ENCODE data around the gene C3AR1.
"Not testable (repeated sequence)": the region's sequence is repeated elsewhere in the genome, so short reads cannot be mapped to it uniquely, and the experiment has no call there.

The C3AR1 gene

DNA sequence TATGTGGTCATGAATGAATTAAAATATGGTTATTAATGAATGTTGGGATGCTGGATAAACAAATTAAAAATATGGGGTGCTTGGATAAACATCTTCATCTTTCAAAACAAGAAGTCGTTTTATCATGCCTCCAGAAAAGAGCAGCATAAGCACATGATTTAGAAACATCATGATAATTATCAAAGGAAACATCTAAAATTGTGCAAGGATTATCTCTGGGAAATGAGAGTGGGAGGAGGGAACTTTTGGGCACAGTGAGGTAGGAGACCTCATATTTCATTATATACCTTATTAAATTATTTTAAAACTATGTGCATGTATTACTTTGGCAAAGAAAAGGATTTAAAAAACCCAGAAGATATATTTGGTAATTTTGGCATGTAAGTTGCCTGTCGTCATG lies 8.9 kb downstream of the C3AR1 start:
- DNase-seq: no peak

DNA sequence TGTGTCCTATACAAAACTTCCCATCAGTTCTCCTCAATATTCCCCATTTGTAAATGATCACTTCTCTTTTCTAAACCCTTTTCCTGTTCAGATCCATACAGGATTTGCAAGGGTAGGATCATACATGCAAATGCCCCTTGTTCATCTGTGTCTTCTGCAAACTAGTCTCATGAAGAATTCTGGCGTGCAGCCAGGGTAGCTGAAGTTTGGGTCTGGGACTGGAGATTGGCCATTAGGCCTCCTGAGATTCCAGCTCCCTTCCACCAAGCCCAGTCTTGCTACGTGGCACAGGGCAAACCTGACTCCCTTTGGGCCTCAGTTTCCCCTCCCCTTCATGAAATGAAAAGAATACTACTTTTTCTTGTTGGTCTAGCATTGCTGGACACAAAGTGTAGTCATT lies 11.3 kb downstream of the C3AR1 start:
- no peak for DNase-seq

DNA sequence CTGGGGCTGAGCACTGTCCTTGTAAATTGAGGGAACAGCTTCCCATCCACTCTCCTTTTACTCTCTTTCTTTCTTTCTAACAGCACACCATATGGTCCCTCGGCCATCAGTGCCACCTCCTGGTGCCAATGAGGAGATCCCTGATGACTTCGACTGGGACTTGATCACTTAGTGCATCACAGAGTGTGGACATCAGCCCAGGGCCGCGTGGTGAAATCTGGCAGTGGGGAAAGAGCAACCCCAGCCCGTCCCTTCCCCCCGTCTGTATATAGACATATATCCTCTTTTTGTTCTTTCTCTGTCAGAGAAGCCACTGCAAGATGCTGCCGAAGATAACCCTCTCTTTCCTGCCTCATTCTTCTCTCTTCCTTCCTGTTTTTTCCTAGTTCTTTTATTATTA lies 13.5 kb downstream of the C3AR1 start:
- no peak for DNase-seq

DNA sequence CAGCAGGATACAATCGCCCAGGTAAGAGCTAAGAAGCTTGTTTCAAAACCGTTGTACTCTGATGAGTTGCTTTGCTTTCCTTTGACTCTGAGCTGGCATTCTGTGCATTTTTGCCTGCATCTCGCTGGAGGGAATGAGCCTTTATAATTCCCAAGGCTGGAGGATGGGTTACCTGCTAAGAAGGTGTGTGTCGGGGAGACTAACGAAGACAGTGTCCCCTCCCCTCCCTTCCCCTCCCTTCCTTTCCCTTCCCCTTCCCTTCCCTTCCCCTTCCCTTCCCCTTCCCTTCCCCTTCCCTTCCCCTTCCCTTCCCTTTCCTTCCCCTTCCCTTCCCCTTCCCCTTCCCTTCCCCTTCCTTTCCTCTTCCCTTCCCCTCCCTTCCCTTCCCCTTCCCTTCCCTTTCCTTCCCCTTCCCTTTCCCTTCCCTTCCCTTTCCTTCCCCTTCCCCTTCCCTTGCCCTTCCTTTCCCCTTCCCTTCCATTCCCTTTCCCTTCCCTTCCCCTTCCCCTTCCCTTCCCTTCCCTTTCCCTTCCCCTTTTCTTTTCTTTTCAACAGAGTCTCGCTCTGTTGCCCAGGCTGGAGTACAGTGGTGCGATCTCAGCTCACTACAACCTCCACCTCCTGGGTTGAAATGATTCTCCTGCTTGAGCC lies 15.4 kb downstream of the C3AR1 start:
- DNase-seq: no peak

DNA sequence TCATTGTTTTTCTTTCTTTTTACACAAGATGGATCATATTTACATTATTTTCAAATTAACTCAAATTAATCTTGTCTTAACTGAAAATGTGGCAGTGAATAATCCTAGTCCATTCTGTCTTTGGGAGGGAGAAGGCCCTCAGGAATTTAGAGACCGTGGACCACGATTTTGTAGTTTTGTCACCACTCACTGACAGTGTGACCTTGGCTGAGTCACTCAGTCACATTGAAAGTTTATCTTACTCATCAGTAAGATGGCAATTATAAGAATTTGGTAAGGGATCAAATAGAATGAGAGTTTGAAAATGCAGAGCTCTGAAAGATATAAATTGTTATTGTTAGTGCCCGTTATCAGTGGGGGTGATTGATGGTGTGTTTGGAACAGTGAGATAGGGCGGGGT lies 17.3 kb downstream of the C3AR1 start:
- DNase-seq: no peak

DNA sequence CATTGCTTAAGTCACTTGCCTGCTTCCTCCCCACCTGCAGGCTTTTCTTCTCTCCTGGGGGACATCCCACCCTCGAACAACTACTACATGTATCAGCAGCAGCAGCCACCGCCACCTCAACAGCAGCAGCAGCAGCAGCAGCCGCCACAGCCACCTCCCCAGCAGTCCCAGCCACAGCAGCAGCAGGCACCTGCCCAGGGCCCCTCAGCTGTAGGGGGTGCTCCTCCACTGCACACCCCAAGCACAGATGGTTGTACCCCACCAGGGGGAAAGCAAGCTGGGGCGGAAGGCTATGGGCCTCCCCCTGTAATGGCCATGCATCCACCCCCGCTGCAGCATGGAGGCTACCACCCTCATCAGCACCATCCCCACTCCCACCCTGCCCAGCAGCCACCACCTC lies 18.3 kb downstream of the C3AR1 start:
- no peak for DNase-seq

DNA sequence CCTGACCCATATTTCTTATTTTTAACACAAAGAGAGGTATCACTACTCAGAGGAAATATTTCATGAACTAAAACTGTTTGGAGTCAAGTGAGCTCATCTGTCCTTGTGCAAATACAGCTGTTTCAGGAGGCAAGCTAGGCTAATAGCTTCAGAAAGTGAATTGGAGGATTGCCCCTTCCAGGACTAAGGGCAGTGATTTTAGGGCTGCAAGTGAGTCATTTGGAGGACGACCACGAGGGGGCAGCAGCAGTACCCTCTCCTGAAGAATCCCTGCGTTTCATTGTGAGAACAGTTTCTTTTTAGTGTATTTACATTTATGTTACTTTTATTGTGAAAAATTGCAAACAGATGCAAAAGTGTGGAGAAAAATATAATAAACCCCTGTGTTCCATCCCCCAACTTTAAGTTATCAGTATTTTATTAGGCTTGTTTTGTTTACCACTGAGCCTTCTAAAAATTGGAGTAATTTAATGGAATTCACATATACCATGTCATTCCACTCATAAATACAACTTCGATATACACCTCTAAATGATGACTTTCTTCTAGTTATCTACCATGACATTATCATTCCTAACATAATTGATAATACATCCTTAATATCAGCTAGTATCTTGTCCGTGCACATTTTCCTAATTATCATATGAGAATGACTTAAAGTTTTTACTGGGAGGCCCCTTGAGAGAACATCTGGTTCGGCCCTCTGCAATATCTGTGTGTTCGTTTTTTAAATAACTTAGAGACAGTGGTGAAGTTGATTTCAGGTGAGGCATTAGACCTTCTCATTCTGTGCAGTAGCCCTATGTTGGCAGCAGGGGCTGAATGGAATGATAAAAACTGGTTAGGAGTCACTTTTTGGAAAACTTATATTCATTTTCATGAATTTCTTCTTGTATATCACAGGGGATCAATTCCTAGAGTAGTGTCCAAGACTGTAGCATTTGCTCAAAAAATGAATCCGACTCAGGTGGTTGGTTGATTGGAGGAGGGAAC lies 19.9 kb downstream of the C3AR1 start:
- DNase-seq: peak; percentile 70

DNA sequence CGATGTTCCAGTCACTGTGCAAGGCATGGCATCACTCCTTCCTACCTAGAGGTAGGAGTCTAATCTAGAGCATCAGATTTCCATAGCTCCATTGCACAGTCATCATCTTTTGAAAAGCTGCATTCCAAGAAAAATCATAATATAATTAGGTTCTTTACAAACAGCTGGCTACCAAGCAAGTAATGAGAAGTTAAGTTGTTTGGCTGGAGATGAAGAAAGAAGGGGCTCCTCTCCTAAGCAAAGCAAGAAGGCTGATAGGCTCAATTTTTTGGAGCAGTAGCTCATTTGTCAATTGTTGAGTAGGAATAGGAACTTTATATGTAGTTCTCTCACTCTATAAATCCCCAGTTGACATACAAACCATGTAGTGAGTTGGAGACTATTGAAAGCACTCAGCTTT lies 25.4 kb downstream of the C3AR1 start:
- no peak for DNase-seq

DNA sequence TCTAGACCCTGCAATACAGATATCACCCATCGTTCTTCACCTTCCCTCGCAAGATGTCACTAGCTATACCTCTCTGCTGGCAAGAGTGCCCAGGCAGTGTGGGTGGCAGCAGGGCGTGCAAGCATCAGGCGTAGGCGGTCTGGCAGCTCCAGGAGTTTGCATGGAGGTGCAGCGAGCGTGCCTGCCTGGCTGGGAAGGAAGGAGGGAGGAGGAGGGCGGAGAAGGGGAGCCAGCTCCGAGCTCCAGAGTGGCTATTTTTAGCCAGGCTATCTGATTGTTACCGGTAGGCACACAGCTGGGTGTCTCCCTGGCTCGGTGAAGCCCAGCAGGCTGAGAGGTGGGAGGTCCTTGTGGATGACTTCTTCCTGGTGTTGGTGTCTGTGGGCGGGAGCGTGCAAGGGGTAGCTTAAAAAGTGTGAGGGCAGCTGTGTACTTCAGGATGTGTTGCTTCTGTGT lies 27.5 kb downstream of the C3AR1 start:
- no peak for DNase-seq

DNA sequence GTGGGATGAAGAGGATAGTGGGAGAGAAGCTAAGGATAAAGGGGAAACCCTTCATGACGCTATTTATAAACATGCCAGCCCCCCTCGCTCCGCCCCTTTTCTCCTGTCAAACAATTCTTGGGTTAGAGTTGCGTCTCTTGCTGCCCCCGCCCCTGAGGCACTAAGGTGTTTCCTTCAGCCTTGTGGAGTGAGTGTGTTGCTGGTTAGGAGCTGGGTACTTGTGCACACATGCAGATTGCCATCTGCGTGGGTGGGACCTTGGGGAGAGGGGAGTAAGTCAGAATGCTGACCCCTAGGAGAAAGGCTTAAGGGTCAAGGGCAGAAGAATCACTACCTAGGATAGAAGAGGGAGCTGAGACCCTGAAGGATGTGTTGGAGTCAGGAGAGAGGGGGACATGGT lies 28.2 kb downstream of the C3AR1 start:
- DNase-seq: no peak

DNA sequence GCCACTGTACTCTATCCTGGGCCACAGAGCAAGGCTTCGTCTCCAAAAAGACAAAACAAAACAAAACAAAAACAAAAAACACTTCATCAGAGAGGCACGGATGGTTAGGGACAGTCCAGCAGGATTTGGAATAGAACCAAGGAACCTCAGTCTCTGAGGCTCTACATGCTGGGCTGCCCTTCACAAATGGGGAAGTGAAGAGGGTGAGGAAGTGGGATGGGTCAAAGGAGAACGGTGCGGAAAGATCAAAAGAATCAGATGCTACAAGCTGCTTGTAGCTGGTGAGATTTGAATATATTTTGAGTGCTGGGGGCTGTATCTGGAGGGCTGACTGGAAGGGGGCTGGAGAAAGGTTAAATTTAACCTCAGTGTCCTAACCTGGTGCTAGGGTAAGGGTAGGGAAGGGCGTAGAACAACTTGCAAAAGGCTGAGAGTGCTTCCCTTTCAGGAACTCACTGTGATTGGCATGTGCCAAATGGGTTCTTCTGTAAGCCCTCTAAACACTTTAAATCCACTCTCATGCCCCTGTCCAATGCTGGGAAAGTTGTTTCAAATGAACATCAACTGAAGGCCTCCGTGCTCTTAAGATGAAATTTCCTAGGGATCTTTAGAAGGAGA lies 29.0 kb downstream of the C3AR1 start:
- DNase-seq: no peak

DNA sequence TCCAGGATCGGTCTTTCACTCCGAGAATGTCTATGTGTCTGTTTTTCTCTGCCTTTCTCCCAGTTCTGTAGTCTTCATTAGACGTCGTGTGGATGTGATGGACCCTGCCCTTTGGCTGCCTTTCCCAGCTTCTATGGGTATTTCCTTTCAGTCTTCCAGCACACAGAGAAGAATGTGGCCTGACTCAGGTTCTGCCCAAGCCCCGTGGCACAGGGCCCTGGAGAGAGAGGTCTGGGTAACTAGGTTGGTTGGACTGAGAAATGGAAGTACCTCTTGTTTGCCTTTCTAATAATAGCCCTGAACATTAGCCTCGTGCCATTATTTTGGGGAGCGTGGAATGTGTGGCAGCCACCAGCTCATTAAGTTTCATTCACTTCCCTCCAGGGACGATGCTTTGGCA lies 29.8 kb downstream of the C3AR1 start:
- no peak for DNase-seq

DNA sequence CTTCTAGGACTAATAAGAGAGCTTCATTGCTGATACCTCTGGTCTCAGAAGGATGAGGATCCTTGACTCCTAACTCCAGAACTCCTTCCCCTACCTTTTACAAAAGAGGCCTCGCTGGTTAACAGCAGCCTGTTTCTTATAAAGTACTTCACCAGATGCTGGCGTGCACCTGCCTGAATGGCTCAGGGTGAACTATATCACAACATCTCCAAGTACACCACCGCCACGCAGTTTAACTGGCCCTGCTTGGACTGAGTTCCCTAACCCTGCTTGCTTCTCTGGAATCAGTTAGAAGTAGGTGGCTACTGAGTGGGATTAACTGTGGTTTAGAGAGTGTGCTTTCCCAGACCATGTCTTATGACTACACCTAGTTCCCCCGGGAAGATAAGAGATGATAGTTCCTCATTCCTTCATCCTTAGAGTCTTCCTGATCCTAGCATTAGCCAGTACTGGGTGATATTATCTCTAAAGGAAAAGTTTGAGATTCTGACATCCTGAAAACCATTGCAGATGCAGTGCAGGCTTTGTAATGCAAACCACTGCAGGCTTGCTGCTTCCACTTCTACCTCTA lies 30.6 kb downstream of the C3AR1 start:
- no peak for DNase-seq

DNA sequence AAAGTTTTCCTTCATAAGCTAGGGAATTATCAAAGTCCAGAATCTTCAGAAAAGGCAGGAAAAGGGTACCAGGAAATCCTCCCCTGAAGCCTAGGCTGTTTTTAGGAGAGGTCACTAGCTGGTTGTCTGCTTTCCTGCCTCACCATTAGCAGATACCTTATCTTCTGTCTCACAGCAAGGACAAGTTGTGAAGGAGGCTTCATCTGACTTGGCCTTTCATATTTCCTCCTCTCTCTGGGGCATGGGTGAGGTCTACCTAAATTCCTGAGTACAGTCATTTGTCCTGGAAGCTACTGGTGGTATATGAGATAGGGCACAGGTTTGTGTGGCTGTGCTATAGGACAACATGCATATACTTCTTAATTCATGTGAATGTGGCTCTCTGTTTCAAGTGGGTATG lies 31.4 kb downstream of the C3AR1 start:
- DNase-seq: no peak

DNA sequence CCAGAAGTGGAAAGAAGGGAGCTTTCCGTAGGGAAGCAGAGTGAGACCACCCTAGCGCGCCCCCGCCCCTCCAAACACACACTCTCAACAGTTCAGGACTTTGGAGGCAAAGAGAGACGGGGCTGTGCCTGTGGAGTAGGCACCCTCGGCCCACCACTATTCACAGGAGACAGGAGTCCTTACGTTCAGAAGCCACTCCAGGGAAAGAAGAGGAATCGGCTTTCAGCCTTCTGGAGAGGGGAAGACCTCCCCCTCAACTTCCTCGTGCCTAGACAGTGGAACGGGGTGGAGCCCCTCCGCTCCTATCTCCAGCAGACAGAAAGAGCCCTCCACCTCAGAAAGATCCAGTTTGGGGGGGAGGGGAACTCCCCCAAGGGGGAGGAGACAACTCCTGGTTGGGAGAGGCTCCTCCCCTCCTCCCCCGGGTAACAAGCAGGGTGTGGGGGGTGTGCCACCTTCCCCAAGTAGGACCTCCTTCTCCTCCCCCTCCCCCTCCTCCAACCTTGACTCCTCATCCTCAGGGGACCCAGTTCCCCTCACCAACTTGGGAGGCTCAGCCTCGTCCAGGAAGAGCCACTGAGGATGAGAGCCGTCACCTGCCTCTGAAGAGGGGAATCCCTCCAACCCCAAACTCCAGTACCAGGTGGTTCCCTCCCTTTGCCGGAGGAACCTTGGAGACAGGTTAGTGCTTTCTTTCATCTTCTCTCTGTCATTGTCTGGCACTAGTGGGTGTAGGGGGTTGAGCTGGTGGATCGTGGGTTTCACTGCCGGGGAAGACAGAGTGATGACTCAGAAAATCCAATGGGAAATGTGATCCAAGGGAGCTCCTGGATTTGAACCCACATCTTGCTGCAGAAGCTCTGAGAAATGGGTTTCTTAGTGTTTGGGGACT lies 32.8 kb downstream of the C3AR1 start:
- no peak for DNase-seq

DNA sequence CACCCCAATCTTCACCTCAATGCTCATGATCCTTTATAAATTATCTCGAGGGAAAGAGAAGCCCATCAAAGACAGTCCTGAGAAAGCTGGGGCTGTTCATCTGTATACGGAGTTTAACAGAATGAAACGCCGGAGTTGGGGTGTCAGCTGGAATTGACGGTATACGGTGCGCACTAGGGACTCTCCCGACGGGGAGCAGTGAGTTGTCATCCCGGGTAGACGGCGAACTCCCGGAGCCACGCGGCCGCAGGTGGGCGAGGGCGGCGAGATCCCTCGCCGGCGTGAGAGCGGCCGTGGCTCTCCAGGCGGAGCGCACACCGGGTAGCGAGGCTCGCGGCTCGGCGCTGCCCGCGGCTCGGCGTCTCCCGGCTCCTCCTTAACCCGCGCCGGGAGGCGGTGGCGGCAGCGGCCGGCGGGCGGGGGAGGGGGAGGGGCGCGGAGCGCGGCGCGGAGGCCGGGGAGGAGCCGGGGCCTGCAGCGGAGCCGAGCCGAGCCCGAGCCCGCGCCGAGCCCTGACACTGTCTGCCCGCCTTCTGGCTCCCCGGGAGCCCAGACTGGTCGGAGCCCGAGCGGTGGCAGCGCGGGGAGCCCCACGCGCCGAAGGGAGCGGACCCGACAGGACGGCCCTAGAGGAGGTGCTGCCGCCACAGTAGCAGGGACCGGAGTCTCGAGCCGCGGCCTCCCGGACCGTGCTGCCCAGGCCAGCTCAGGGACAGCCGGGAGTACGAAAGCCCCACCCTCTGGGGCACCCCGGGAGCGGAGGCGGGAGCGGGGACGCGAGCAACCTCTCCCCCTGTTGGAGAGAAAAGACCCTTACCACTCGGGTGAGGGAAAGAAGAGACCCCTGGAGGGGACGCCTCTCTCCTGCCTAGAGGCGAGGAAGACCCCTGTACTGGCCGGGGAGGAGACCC lies 33.7 kb downstream of the C3AR1 start, which contains the start of gene FOXJ2:
TSS of gene FOXJ2 (plus strand) at position 475 of the 911 bp plus-strand sequence. CDS start 7,117 bp downstream, outside the sequence.
- DNase-seq: peak; percentile 80

DNA sequence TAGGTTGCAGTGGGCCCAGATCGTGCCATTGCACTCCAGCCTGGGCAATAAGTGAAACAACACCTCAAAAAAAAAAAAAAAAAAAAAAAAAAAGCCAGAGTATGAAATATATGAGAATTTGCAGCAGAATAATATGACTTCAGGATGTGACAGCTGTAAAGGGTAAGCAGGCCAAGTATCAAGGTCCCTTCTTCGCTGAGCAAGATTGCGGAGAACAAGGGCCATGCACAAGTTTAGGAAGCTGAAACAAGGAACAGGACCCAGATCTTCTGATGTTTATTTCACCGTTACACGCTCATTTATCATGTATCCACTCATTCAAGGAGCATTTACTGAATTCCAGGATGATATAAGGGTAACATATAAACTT lies 34.3 kb downstream of the C3AR1 start:
- no peak for DNase-seq

DNA sequence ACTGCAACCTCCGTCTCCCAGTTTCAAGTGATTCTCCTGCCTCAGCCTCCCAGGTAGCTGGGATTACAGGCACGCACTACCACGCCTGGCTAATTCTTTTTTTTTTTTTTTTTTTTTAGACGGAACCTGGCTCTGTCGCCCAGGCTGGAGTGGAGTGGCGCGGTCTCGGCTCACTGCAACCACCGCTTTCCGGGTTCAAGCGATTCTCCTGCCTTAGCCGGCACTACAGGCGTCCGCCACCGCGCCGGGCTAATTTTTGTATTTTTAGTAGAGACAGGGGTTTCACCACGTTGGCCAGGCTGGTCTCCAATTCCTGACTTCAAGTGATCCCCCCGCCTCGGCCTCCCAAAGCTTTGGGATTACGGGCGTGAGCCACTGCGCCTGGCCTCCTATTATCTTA lies 35.1 kb downstream of the C3AR1 start:
- not testable (repeated sequence) for DNase-seq

DNA sequence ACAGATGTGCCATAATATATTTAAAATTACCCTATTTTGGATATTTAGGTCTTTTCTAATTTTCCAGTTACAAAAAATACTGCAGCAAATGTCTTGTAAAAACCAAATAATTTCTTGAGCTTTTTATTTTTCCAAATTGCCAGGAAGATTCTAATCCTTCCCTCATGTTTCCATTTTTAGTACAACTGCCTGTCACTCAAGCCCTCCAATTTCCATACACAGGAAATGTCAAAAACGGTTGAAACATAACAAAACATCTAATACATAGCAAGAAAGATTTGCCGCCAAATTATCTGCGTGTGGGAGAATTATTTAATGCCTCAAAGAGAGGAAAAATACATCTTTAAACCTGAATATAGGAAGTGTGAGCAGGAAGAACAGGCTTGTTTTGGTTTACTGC lies 36.0 kb downstream of the C3AR1 start:
- no peak for DNase-seq

DNA sequence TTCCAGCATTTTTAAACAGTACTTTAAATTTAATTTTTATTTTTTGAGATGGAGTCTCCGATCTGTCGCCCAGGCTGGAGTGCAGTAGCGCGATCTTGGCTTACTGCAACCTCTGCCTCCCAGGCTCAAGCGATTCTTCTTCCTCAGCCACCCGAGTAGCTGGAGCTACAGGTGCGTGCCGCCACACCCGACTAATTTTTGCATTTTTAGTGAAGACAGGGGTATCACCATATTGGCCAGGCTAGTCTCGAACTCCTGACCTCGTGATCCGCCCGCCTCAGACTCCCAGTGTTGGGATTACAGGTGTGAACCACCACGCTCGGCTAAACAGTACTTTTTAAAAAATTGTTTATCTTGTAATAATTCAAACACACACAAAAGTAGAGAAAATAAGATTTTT lies 37.9 kb downstream of the C3AR1 start:
- DNase-seq: no peak

DNA sequence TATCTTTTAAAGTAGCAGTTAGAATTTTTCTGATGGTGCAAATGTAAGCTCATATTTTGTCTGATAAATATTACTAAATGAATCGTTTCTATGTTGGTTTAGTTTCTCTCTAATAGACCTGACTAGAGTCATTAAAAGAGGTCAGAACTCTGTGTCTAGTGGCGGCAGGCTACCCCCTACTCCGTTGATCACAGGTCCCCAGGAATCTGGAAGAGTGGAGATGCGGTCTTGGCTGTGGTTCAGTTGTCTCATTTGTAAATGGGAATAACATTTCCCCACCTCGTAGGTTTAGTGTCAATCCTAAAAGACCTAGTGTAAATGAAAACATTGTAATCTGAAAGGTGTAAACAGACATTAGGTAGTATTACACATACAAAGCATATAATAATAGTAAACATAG lies 38.3 kb downstream of the C3AR1 start:
- DNase-seq: no peak

Measured in activated effector memory CD4-positive, alpha-beta T cell treated with Interleukin-2 at 50 U/mL for 16 hours (primary cell).